ENCODE measurements around the gene BIRC2.
A peak's percentile ranks its signal among the peaks of the same experiment; 100 is the strongest.
"Not testable (repeated sequence)": the region's sequence is repeated elsewhere in the genome, so short reads cannot be mapped to it uniquely, and the experiment has no call there.

The BIRC2 gene

DNA sequence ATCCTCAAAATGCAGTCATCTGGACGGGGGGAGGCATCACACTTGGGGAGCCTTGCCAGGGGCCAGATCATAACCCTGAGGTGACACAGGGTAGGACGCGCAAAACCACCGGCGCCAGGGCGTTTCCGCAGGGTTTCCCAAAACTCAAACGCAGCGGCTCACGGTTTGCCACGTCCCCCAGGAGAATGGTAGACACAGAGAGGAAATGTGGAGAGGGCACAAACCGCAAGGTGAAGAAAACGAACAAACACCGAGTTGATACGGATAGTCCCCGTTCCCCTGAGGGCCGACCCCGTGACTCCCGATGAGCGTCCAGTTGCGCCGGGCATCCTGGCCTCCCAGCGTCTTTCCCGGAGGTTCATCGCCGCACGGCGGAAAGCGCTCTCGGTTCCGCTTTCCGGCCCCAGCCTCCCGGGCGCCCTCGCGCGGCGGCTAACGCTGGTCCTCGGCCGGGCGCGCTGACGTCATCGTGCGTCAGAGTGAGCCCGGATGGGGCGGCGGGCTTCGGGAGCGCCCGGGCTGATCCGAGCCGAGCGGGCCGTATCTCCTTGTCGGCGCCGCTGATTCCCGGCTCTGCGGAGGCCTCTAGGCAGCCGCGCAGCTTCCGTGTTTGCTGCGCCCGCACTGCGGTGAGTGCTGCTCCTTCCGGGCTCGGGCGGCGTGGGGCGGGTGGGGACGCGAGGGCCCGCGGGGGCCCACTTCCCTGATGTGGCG is at the start of gene BIRC2:
Gene BIRC2 (plus strand): TSS at position 467 of the 714 bp plus-strand sequence. CDS start 2,641 bp downstream, outside the sequence.
- no peak for DNase-seq

DNA sequence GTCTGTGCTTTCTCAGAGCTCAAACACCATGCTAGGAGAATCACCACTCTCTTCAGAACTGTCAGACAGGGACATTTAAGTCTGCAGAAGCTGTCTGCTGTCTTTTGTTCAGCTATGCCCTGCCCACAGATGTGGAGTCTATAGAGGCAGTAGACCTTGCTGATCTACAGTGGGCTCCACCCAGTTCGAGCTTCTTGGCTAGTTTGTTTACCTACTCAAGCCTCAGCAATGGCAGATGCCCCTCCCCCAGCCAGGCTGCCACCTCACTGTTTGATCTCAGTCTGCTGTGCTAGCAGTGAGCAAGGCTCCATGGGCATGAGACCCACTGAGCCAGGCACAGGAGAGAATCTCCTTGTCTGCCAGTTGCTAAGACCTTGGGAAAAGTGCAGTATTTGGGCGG is 46.2 kb upstream of the BIRC2 start:
- not testable (repeated sequence) for DNase-seq

DNA sequence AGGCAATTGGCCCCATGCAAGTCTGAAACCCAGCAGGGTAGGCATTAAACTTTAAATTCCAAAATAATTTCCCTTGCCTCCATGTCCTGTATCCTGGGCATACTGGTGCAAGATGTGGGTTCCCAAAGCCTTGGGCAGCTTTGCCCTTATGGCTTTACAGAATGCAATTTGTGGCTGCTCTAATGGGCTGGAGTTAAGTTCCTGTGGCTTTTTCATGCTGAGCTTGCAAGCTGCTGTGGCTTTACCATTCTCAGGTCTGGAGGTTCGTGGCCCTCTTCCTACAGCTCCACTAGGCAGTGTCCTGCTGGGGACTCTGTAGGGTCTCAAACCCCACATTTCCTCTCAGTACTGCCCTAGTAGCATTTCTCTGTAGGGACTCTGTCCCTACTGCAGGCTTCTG is 44.8 kb upstream of the BIRC2 start:
- no peak for DNase-seq

DNA sequence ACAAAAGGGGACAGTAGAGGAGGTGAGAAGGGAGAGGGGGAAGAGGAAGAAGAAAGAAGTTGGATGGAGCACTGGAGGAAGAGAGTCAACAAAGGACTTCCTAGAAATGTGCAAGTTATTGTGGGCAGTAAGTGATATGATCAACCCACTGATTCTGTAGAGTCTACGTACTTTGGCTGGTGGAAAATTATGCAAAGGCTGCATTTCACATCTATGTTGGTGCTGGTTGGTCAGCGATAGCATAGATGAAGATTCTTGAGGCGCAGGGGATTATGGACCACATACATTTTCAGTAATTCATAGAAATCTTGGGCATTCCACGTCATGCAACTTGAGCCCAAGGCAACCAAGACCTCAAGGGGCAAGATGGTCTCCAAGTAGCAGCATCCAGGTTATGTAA is 42.3 kb upstream of the BIRC2 start:
- no peak for DNase-seq

GRCh38 chr11:102305352-102306047 is 41.5 kb upstream of the BIRC2 start:
- no peak for DNase-seq

DNA sequence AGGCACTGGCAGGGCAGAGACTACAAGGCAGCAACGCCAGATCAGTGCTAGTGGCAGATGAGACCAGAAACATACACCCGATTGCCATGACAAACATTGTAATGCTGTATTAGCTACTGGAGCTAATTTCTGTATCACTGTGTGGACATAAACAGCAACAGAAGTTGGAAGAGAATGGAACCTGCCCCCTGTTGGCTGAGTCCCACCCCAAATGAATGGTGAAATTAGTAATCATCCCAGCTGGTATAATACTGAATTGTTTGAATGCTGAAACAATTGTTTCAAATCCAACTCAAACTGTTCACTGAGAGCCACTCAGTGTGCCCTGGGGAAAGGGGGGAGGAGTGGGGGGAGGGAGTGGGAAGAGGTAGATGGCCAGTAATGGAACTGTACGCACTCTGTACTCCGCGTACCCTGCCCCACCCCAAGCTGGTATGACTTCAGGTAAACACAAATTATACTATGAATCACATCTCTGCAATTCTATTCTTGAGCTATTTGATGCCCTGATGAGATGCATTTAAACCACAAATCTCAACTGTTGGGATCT is 40.9 kb upstream of the BIRC2 start:
- no peak for DNase-seq

- DNase-seq = no peak
Observed at GRCh38 chr11:102306817-102307726, 39.9 kb upstream of the BIRC2 start.

GRCh38 chr11:102307727-102308038 is 39.3 kb upstream of the BIRC2 start:
- no peak for DNase-seq

- no peak for DNase-seq
Observed at GRCh38 chr11:102309621-102310541, 37.1 kb upstream of the BIRC2 start.

GRCh38 chr11:102312667-102313066 is 34.3 kb upstream of the BIRC2 start:
- no peak for DNase-seq

DNA sequence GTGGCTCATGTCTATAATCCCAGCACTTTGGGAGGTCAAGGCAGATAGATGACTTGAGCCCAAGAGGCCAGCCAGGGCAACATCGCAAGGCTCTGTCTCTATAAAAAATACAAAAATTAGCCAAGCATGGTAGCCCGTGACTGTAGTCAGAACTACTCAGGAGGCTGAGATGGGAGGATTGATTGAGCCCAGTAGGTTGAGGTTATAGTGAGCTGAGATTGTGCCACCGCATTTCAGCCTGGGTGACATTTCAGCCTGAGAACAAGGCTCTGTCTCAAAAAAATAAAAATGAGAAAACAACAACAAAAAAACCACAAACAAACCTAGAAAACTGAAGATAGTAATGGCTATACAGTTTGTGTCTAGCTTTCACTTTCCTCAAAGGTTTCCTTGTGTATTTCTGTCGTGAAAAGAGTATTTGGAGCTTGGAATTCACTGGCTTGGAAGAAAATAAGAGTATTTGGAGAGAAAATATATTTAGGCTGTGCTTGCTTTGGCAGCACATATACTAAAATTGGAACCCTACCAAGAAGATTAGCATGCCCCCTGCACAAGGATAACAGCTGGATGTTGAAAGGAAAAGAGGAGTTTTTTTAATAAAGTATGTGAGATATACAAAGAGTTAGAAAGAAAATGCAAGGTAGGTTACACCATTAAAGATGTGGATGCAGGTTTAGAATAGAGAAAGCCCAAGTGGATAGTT is 33.6 kb upstream of the BIRC2 start:
- no peak for DNase-seq

DNA sequence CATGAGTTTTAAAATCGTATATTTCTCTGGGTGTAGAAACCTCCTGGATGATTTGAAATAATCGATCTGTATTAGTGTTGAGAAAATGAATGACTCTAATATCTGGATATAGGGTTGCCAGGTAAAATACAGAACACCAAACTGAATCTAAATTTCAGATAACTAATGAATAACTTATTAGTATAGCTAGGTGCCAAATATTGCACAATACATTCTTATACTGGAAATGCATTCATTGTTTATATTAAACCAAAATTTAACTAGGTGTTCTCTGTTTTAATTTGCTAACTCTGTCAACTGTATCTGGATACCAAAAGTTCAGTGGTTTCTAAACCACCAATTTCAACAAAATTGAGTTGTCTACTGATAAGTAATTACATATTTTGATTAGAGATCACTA is 32.2 kb upstream of the BIRC2 start:
- DNase-seq = no peak

DNA sequence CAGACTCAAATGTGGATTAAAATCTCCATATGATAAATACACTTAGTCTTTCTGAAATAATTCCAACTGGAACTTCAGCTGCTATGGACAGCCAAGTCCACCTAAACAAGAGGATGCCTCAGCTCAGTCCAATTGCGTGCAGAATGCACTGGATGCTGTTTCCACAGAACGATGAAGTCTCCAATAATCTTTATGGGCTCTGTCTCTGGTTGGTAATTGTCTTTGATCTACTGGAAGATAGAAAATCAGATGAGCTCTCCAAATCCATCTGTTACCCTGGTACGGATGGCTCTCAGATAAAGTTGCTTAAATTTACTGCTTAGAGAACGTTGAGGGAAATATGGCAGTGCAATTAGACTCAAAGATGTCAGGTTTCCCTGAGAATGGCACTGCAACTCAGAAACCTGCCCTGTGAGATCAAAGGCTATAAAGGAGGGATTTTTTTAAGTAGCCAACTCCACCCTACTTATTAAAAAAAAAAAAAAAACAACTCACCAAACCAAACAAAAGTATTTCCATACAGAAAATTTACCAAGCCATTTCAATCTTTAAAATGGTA is 30.6 kb upstream of the BIRC2 start:
- DNase-seq = no peak

GRCh38 chr11:102317099-102317767 is 29.8 kb upstream of the BIRC2 start, which contains the start of gene BIRC3:
BIRC3 (plus strand) TSS chr11:102317484; CDS start chr11:102324510, 7,026 bp downstream.
- peak; percentile 67 for DNase-seq

DNA sequence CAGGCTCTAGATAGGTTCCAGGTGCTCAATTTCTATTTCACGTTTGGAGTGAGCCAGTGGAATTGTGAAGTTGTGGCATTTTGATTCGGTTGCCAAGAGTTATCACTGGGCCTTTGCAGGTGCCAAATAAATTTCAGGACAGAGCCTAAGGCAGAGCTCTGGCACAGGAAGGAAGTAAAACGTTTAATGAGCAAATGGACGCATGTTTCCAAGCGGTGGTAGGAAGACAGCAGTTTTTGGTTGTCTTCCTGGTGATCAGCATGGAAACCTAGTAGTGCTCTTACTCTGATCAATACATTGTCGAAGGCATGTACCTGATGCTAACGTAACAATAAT is 29.3 kb upstream of the BIRC2 start:
- no peak for DNase-seq

- no peak for DNase-seq
Observed at GRCh38 chr11:102318469-102318868, 28.5 kb upstream of the BIRC2 start.

DNA sequence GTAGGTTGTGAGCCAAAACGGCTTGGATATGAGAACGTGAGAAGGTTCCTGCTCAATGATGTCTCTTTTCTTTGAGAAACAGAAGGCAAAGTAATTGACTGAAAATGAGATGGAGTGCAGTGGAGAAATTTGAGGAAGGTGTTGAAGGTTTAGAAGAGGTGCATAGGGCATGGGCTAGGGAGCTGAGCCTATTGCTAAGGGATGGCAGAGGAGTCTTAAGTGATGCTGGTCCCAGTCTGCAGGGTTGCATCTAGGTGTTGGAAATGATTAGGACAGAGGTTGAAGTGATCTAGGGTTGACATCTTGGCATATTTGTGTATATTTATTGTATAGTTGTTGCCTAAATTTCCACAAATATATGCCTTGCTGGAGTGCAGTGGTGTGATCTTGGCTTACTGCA is 27.5 kb upstream of the BIRC2 start:
- DNase-seq = no peak

DNA sequence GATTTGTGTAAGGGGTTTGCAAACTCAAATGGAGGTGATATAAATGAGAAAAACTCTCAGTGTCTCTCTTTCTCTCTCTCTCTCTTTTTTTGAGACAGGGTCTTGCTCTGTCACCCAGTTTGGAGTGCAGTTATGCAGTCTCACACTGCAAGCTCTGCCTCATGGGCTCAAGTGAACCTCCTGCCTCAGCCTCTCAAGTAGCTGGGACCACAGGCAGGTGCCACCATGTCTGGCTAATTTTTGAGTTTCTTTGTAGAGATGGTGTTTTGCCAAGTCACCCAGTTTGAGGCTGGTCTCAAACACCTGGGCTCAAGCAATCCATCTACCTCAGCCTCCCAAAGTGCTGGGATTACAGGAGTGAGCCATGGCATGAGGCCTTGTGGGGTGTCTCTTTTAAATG is 26.8 kb upstream of the BIRC2 start:
- DNase-seq = no peak

GRCh38 chr11:102320679-102321078 is 26.3 kb upstream of the BIRC2 start:
- DNase-seq = no peak

DNA sequence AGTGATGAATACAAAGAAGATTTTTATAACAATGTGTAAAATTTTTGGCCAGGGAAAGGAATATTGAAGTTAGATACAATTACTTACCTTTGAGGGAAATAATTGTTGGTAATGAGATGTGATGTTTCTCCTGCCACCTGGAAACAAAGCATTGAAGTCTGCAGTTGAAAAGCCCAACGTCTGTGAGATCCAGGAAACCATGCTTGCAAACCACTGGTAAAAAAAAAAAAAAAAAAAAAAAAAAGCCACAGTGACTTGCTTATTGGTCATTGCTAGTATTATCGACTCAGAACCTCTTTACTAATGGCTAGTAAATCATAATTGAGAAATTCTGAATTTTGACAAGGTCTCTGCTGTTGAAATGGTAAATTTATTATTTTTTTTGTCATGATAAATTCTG is 24.5 kb upstream of the BIRC2 start:
- no peak for DNase-seq
